Adrenal gland (tissue), 12 donors: Measurements from ENCODE around the gene TBPL2. TPM values are rescaled to one million over a fixed set of nuclear protein-coding genes. Genes with fewer than 3 reads are reported as not detected.

Experiments
- DNase-seq, 7 donors: peaks; one replicate each; pipeline ENCODE4 v3.0.0-alpha.2; 2019 to 2020
- H3K27ac ChIP-seq, 5 donors: fragments of 200-600 bp; sonication (generic) in 4 of 5; 1 replicate in 3 of 5; 2 replicates in 2 of 5; pipeline versions ENCODE4 v1.5.1 to v1.8.0; 2016 to 2020; ENCODE audit warnings: mild to moderate bottlenecking in 1 of 5
- H3K27me3 ChIP-seq: fragments of 200-600 bp; 2 replicates; pipeline ENCODE4 v1.8.0; 2021
- H3K36me3 ChIP-seq, 2 donors: fragments of 200-600 bp; replicated peaks in 1 of 2; 1 replicate in 1 of 2; 2 replicates in 1 of 2; pipeline versions ENCODE4 v1.5.1 to v1.8.0; 2018 to 2022
- H3K4me1 ChIP-seq, 2 donors: fragments of 200-600 bp; replicated peaks in 1 of 2; 1 replicate in 1 of 2; 2 replicates in 1 of 2; pipeline versions ENCODE4 v1.5.1 to v1.8.0; 2018 to 2021
- H3K4me3 ChIP-seq, 4 donors: fragments of 200-600 bp; sonication (generic) in 3 of 4; one replicate each; pipeline ENCODE4 v1.5.1; 2016 to 2018
- H3K9me3 ChIP-seq, 3 donors: fragments of 200-600 bp; sonication (generic) in 1 of 3; replicated peaks in 1 of 3; 1 replicate in 2 of 3; 2 replicates in 1 of 3; pipeline versions ENCODE4 v1.5.1 to v1.8.0; 2016 to 2021
- CTCF ChIP-seq, 6 experiments: fragments of 450-650 bp in 4 of 6; fragments of 200-600 bp in 2 of 6; sonication (generic) in 1 of 6; IDR thresholded peaks; 1 replicate in 5 of 6; 2 replicates in 1 of 6; pipeline versions ENCODE4 v1.5.1 to v1.8.0; 2016 to 2021; ENCODE audit warnings: antibody characterized with exemption in 6 of 6, mild to moderate bottlenecking in 2 of 6, moderate library complexity in 1 of 6
- POLR2A ChIP-seq, 2 donors: fragments of 450-650 bp; IDR thresholded peaks; one replicate each; pipeline ENCODE4 v1.6.1; 2017; ENCODE audit warnings: antibody characterized with exemption in 2 of 2, mild to moderate bottlenecking in 2 of 2, moderate library complexity in 1 of 2
- WGBS, 4 donors: extraction: QIAGEN DNeasy Blood & Tissue Kit in 2 of 4; methylation state at CpG; one replicate each; pipeline versions ENCODE4 v1.1.5 to v1.1.7; 2013 to 2017; 5-methylcytosine and 5-hydroxymethylcytosine counted together
- intact Hi-C, 2 donors: fragments of 100-400 bp; cut with DNase I; formaldehyde crosslinking; loops; one replicate each; pipeline versions ENCODE4 v1.14.1 to v1.15.0; 2022 to 2023
- polyA plus RNA-seq, 3 donors: library from polyadenylated mRNA; stranded (reverse); fragments of 200-250 nt in 2 of 3; fragments of 350-450 nt in 1 of 3; fragmentation: Illumina TruSeq in 1 of 3; extraction: RNeasy Lipid Tissue Mini Kit (QIAGEN cat#74804) in 1 of 3; gene quantifications; one replicate each; pipeline ENCODE4 v1.2.3, GENCODE V29; 2013 to 2014
- total RNA-seq, 9 donors: library from RNA; depleted of rRNA in 4 of 9; stranded (reverse); fragments of >200 nt in 4 of 9; fragments of 120-200 nt in 1 of 9; fragmentation: NEBNext Ultra II Directional in 1 of 9; extraction: Animal tissue kit (Norgen Biotek cat#: 25700) in 1 of 9; gene quantifications; one replicate each; pipeline versions ENCODE4 v1.1.0 to v1.2.4, GENCODE V29; 2013 to 2023
- donor health status: healthy with polysubstance abuse.
- donor health status: Bipolar disorder and iron deficiency.
- donor health status: DM: yes; HTN: yes; CAD: no.
- donor health status: DM: no; HTN: no; CAD: no.
- donor health status: DM: no; HTN: no; CAD: no.
- donor health status: DM: yes; HTN: yes; CAD: no.

TBPL2 gene
- total and polyA plus RNA-seq, 12 donors = 0.06 TPM; not detected in 11

DNA sequence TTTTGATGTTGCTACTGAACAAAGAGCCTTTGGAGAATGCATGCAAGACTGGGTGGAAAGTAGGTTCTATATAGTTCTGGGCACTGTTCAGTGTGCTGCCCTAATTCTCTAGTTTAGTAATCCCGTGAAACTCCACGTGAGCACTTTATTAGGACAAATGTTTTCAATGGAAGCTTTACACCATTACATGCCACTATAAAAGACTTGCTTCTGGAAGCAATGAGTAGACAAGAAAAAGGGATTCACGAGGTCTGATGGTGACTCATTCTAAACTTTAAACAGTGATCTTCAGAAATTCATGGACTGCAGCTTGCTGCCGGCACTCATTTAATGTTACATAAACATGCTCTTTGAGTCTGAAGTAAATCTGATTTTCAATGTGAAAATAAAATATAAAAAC is 51.1 kb downstream of the TBPL2 start:
- Histone ChIP-seq H3K27ac (no peak overlapping the region), H3K36me3 (peaks cover 0 to 34% of the 10 kb centered on the region in 2 donors), H3K9me3 (no peaks in the 10 kb centered on the region), H3K4me1 (no peaks in the 10 kb centered on the region), H3K27me3 (no peaks in the 10 kb centered on the region), H3K4me3 (no peak overlapping the region)
- TF ChIP-seq CTCF (IDR thresholded peaks at IDR 0.05) (no peak), POLR2A (IDR thresholded peaks at IDR 0.05) (no peak)
- 78 to 82% (median 79%) methylated on average over 4 of the region's 4 CpGs for WGBS, 4 donors
- no peak for DNase-seq
- intact Hi-C loops = no loop called here

GRCh38 chr14:55388160-55388559 is 52.3 kb downstream of the TBPL2 start:
- intact Hi-C loops = no loop called here
- Histone ChIP-seq H3K9me3 (no peaks in the 10 kb centered on the region), H3K27ac (no peak overlapping the region)

DNA sequence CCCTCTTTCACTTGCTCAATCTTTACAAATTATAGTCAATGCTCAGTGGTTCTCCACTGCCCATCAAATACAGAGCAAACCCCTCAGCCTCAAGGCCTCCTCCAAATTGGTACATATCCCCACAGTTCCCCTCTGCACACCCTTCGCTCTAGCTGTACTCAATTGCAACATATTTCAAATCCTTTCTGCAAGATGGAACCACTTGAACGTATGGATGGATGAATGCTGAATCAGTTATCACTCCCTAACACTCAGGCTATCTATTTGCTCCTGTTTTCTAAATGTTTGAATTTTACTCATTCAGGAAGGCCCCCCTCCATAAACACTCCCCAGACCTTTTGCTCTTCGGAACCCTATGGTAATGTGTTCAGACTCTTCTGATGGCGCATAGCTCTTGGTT is 53.3 kb downstream of the TBPL2 start:
- H3K9me3 ChIP-seq = no peaks in the 10 kb centered on the region
- WGBS, 4 donors = 95 to 98% (median 97%) methylated on average over 4 of the region's 4 CpGs
- H3K36me3 ChIP-seq = peaks cover 0 to 39% of the 10 kb centered on the region in 2 donors
- no peak overlapping the region for H3K4me3 ChIP-seq
- no peak overlapping the region for H3K27ac ChIP-seq
- H3K27me3 ChIP-seq = no peaks in the 10 kb centered on the region
- TF ChIP-seq POLR2A (IDR thresholded peaks at IDR 0.05) = no peak
- no peak for TF ChIP-seq CTCF (IDR thresholded peaks at IDR 0.05)
- no peaks in the 10 kb centered on the region for H3K4me1 ChIP-seq
- intact Hi-C loops = no loop called here
- DNase-seq = no peak

More at GRCh38 chr14:55388160-55388559, 52.3 kb downstream of the TBPL2 start:
- no peak for DNase-seq
- TF ChIP-seq POLR2A (IDR thresholded peaks at IDR 0.05) = no peak
- TF ChIP-seq CTCF (IDR thresholded peaks at IDR 0.05) = no peak
- H3K4me1 ChIP-seq = no peaks in the 10 kb centered on the region
- H3K36me3 ChIP-seq = peaks cover 0 to 34% of the 10 kb centered on the region in 2 donors
- no peak overlapping the region for H3K4me3 ChIP-seq
- no peaks in the 10 kb centered on the region for H3K27me3 ChIP-seq

- H3K27me3 ChIP-seq = no peaks in the 10 kb centered on the region
- H3K4me1 ChIP-seq = no peaks in the 10 kb centered on the region
- H3K36me3 ChIP-seq = peaks cover 0 to 45% of the 10 kb centered on the region in 2 donors
- no peak overlapping the region for H3K27ac ChIP-seq
- TF ChIP-seq POLR2A (IDR thresholded peaks at IDR 0.05) (no peak), CTCF (IDR thresholded peaks at IDR 0.05) (no peak)
- intact Hi-C loops = no loop called here
- H3K9me3 ChIP-seq = no peaks in the 10 kb centered on the region
- no peak for DNase-seq
- WGBS, 4 donors = 84 to 93% (median 91%) methylated on average over 6 of the region's 6 CpGs
- no peak overlapping the region for H3K4me3 ChIP-seq
These were observed 54.2 kb downstream of the TBPL2 start for GRCh38 chr14:55386037-55386808.
